GM21529 (cell line): ENCODE data around the gene SLC31A1.
"Not testable (repeated sequence)": the region's sequence is repeated elsewhere in the genome, so short reads cannot be mapped to it uniquely, and the experiment has no call there.

Experiments
- ATAC-seq: cut with Tn5 transposase; IDR thresholded peaks from one replicate; pipeline ENCODE4 v1.9.1; 2021; ENCODE audit not compliant: unreplicated experiment

Gene SLC31A1

DNA sequence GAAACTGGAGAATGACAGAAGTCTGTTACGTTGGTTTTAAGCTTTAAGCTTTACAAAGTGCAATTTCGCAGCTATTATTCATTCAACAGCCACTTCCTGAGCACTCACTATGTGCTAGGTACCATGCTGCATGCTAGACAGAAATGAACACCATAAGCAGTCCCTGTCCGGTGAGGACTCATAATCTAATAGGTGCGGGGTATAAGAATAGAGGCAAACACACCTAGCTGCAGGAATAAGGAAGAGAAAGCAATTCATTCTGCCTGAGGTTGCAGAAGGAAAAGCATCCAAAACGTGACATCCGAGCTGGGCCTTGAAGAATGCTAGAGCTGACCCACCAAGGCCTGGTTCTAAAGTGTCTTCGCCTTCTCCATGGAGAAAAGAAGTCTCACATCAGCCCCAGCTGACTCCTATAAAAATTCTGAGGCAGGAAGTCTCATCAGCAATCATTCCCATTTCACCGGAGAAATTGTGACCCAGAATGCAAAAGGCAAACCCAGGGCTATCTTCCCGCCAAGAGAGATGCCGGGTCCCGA is 809 bp upstream of the SLC31A1 start:
- no peak for ATAC-seq

DNA sequence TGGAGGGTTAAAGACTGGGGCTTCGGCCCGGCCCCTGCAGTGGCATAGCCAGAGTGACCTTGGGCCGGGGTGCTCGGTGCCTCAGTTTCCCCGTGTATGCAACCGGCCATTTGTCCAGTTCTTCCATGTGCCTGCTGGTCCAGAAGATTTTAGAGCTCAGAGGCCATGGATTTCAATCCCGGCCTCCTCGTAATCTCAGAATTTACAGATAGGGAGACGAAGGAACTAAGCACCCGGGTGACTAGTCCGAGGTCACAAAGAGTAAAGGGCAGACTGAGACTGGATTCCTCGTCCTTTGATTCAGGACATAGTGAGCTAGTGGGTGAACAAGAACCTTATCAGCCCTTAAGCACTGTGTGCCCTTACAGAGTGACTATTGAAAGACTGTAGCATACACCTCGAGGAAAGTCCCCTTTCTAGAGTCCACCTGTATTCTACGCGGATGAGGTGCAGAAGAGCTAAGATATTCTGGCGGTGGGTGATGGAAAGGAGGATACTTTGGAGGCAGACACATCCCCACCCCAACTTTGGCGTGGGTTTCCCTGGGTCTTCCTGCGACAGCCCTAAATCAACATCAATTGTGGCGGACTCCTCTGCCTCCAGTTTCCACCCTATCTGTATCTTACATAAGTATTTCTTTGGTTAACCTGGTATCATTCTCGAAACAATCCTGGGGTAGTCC is 597 bp downstream of the SLC31A1 start:
- no peak for ATAC-seq

- ATAC-seq: no peak
Measured at GRCh38 chr9:113222482-113222841, 1.1 kb downstream of the SLC31A1 start.

DNA sequence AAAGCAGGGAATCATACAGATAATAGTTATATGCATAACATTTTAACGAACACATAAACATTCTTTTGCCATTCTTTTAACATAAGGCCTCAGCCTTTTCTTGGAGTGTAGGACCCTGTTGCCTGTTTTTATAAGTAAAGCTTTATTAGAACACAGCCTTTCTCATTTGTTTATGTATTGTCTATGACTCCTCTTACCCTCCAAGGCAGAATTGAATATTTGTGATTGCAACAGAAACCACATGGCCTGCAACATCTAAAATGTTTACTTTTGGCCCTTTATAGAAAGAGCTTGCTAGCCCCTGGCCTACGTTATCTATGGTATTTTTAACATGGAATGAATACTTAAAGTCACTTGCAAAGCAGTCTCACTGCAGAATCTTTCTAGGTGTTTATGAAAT is 2.6 kb downstream of the SLC31A1 start:
- no peak for ATAC-seq

DNA sequence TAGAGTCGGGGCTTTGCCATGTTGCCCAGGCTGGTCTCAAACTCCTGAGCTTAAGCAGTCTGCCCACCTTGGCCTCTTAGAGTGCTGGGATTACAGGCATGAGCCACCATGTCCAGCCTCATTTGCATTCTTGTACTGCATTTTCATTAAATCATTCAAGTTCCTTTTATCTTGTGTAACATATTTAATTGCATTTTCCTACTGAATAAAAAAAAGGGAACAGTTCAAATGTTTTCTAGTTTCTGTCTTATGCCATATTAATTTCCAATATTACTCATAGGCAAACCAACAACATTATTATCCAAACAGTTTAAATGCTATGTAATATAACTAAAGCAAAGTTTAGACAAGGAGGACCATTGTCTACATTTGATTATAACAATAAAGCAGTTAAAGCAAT is 6.1 kb downstream of the SLC31A1 start:
- ATAC-seq: no peak

DNA sequence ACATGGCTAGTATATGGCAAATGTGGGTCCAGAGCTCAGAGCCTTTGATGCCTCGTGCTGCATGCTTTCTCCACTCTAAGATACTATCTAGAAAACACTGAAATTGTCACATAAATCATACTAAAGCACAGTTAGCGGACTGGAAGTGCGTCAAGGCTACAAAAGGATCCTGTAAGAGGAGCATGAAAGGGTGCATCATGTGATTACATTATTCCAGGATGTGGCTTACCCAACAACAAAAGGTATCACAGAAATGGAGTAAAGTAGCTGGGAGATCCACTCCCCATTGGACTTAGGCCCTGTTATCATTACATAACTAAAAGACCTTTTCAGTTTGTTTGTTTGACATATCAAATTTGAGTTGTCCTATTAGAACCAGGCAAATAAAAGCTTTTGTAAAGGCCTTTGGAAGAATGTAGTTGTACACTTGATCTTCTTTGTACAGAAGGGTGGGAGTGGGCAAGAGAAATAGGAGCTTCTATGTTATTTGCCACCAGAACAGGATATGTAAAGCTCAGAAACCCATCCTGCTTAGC is 6.9 kb downstream of the SLC31A1 start:
- no peak for ATAC-seq

DNA sequence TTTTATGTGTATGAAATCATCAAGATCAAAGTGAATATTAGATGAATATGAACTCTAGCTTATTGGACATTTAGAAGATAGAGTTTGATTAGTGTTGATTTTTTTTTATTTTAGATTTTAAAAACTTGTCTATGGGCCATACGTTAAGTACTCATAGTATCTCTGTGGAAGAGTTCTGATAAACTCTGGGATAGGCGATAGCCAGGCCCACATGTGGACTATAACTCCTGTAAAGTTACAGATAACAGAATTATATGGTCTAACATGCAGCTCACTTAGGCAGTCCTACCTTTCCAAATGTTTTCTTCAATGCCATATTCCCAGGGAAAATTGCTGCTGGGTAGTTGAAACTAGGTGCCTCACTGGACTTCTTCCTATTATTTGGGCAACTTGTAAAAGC is 10.4 kb downstream of the SLC31A1 start:
- ATAC-seq: no peak

DNA sequence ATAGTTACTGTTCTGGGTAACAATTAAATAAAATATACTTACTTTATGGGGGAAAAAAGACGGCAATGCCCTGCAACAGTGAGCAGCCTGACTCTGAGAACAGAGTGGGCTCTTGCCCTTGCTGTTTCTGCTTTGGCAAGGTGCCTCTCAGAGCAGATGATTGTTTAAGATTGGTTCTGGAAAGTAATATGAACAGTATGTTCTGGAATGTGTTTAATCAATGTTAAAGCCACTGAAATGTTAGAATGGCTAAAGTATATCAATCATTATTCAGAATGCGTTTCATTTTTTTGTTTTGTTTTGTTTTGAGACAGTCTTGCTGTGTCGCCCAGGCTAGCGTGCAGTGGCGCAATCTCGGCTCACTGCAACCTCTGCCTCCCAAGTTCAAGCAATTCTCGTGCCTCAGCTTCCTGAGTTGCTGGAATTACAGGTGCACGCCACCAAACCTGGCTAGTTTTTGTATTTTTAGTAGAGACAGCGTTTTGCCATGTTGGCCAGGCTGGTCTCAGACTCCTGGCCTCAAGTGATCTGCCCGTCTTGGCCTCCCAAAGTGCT is 14.4 kb downstream of the SLC31A1 start:
- ATAC-seq: not testable (repeated sequence)

- ATAC-seq: no peak
Measured at GRCh38 chr9:113237026-113237425, 15.7 kb downstream of the SLC31A1 start.

GRCh38 chr9:113238202-113238858 is 17.0 kb downstream of the SLC31A1 start:
- no peak for ATAC-seq

- no peak for ATAC-seq
Measured at GRCh38 chr9:113238859-113239232, 17.5 kb downstream of the SLC31A1 start.

DNA sequence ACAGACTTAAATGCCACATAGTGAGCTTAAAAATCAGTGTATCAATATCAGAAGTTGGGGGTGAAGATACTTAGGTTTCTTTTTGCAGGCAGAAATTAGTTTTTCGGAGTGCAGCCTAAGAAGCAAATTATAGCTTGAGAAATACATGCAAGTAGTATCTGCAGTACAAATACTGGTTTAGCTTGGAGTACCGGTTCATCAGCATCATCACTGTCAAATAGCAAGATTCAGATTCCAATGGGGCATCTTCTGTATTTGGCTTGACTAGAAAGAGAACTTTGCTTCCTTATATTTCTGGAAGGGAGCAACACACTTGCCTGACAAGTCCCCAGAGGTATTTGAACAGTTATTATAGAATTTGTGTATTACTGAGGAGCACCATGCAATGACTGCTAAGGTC is 19.8 kb downstream of the SLC31A1 start:
- ATAC-seq: no peak

GRCh38 chr9:113244556-113244955 is 23.2 kb downstream of the SLC31A1 start:
- no peak for ATAC-seq

DNA sequence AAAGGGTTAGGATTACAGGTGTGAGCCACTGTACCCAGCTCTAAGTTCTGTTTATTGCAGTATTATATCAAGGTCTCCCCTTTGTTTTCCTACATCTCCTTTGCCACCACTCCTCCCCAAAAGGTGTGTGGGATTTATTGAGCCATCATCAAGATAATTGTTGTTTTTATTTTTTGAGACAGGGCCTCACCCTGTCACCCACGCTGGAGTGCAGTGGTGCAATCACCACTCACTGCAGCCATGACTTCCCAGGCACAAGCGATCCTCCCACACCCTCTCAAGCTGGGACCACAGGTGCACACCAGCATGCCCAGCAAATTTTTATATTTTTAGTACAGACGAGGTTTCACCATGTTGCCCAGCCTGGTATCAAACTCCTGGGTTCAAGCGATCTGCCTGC is 24.6 kb downstream of the SLC31A1 start:
- ATAC-seq: no peak

DNA sequence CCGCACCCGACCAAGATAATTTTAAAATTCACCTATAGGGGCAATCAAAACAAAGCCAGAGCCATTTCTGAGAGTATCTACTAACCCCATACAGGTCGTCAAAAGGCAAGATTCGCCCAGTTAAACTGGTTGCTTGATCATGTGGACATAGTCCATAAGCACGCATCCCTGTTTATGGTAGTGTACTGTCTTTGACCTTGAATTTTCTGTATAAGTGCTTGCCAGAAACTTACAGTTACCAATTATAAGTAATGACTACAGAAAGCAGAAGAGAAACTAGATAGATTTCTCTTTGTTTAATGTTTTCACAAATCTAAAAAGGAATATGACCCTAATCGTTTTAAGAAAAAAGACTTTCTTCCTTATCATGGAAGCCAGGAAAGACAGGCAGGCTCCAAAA is 25.6 kb downstream of the SLC31A1 start:
- no peak for ATAC-seq

GRCh38 chr9:113247640-113248039 is 26.3 kb downstream of the SLC31A1 start:
- ATAC-seq: no peak

- ATAC-seq: not testable (repeated sequence)
Measured at GRCh38 chr9:113249661-113250060, 28.3 kb downstream of the SLC31A1 start.

DNA sequence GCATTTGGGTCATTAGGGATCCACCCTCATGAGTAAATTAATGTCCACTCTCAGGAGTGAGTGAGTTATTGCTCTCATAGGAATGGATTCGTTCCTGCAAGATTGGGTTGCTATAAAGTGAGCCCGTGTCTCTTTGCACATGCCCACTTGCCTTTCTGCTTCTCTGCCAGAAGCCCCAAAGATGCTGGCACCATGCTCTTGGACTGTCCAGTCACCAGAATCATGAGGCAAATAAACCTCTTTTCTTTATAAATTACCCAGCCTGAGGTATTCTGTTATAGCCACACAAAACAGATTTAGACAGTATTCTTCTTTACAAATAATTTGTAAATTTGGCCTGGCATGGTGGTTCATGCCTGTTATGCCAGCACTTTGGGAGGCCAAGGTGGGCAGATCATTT is 29.5 kb downstream of the SLC31A1 start:
- ATAC-seq: no peak

DNA sequence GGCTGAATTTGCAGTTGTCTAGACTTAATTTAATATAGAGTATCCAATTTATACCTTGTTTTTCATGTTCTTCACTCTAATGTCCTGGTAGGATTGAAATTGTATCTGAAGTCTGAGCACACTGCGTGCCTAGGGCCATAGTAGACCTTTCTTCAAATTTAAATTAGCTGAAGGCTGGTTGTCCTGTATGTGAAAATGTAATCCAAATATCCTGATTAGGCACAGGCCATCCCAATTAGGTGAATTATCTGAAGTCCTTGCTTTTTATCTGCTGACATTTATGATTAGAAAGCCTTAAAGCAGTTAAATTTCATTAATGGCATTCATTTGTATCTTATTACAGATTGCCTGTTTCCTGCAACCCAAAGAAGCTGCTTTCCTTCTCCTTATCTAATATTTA is 33.6 kb downstream of the SLC31A1 start:
- ATAC-seq: no peak

- ATAC-seq: no peak
Measured at GRCh38 chr9:113255438-113255837, 34.1 kb downstream of the SLC31A1 start.

GRCh38 chr9:113257863-113258262 is 36.5 kb downstream of the SLC31A1 start:
- no peak for ATAC-seq

DNA sequence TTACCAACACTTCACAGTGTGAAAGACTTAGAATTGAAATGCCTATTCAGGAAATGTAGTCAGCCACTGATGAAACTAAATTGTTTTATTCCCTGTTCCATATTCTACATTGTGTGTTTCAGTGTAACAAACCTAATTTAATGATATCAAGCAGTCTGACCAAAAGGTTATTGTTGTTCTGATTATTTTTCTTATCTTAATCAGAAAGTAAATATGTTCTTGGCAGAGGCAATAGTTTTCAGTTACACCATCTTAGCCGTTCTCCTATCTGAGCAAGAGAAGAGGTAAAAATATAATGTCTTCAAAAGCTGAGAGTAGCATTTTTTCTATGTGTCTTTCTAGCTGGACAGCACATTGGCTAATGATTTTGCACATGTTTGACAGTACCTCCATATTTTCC is 36.9 kb downstream of the SLC31A1 start:
- ATAC-seq: no peak
